Bronchial epithelial cell (primary cell): Measurements from ENCODE around the gene TMEM82. TPM values are rescaled to one million over a fixed set of nuclear protein-coding genes. Genes with fewer than 3 reads are reported as not detected.

Experiments used
- DNase-seq: peaks from one replicate; pipeline ENCODE4 v3.0.0-alpha.2; 2010; ENCODE audit warnings: low read depth
- FAIRE-seq: peaks from 2 replicates; lab custom pipeline; 2011; peaks lifted over from hg19 to GRCh38; lab: Jason Lieb, UNC
- H3K27me3 ChIP-seq: 2 replicates; pipeline ENCODE4 v1.5.1; 2011; ENCODE audit warnings: low read length; ENCODE audit not compliant: control insufficient read depth, insufficient read depth
- H3K36me3 ChIP-seq: 2 replicates; pipeline ENCODE4 v1.5.1; 2011; ENCODE audit warnings: low read length; ENCODE audit not compliant: control insufficient read depth, insufficient read depth
- H3K4me3 ChIP-seq: 2 replicates; pipeline ENCODE4 v1.5.1; 2011; ENCODE audit warnings: mild to moderate bottlenecking, low read depth, low read length, control low read depth
- CTCF ChIP-seq: IDR thresholded peaks from 2 replicates; pipeline ENCODE4 v1.5.1; 2011; ENCODE audit warnings: mild to moderate bottlenecking, moderate library complexity, low read length, control low read depth, inconsistent platforms; ENCODE audit not compliant: insufficient read depth, severe bottlenecking
- total RNA-seq: library from RNA; depleted of rRNA; stranded (reverse); fragments of >200 nt; gene quantifications from 2 replicates; pipeline ENCODE4 v1.2.1, GENCODE V29; 2014

The TMEM82 gene
- total RNA-seq, 1 donor from 2014 or later = not detected

GRCh38 chr1:15706751-15707150, 35.5 kb upstream of the TMEM82 start:
- no peak overlapping the region for H3K4me3 ChIP-seq
- peaks cover 8% of the 10 kb centered on the region for H3K36me3 ChIP-seq
- no peak for FAIRE-seq

GRCh38 chr1:15707239-15707925, 34.9 kb upstream of the TMEM82 start:
- TF ChIP-seq CTCF = no peak
- FAIRE-seq = no peak
- DNase-seq = no peak
- Histone ChIP-seq H3K36me3 (peaks cover 8% of the 10 kb centered on the region), H3K27me3 (no peaks in the 10 kb centered on the region), H3K4me3 (no peak overlapping the region)

More at GRCh38 chr1:15706751-15707150, 35.5 kb upstream of the TMEM82 start:
- no peak for DNase-seq
- no peaks in the 10 kb centered on the region for H3K27me3 ChIP-seq
- no peak for TF ChIP-seq CTCF

- no peaks in the 10 kb centered on the region for H3K27me3 ChIP-seq
- FAIRE-seq (no peak), DNase-seq (no peak)
- H3K36me3 ChIP-seq = peaks cover 8% of the 10 kb centered on the region
- no peak for TF ChIP-seq CTCF
- no peak overlapping the region for H3K4me3 ChIP-seq
Observed at GRCh38 chr1:15708486-15709137, 33.7 kb upstream of the TMEM82 start.

GRCh38 chr1:15709226-15709625, 33.1 kb upstream of the TMEM82 start:
- FAIRE-seq (no peak), DNase-seq (no peak)

DNA sequence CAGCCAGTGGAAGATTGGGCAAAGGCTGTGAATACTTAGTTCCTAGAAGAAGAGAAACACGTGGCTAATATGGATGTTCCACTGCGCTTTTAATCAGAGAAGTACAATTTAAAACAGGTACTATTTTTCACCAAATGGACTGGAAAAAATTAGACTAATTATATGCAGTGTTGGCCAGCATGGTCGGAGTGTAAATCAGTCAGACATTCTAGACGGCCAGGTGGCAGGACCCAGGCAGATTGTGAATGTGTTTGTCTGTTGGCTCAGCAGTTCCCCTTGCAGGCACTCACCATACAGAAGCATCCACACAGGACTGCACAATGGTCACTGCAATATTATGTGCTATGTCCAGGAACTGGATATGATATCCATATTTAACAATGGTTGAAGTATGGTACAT, 30.1 kb upstream of the TMEM82 start:
- no peak for TF ChIP-seq CTCF
- Histone ChIP-seq H3K4me3 (no peak overlapping the region), H3K36me3 (peaks cover 12% of the 10 kb centered on the region), H3K27me3 (no peaks in the 10 kb centered on the region)
- DNase-seq (no peak), FAIRE-seq (no peak)

More at GRCh38 chr1:15709226-15709625, 33.1 kb upstream of the TMEM82 start:
- no peak overlapping the region for H3K4me3 ChIP-seq
- peaks cover 8% of the 10 kb centered on the region for H3K36me3 ChIP-seq
- no peaks in the 10 kb centered on the region for H3K27me3 ChIP-seq
- no peak for TF ChIP-seq CTCF
